ENCODE data around the gene PPFIA1.

DNA sequence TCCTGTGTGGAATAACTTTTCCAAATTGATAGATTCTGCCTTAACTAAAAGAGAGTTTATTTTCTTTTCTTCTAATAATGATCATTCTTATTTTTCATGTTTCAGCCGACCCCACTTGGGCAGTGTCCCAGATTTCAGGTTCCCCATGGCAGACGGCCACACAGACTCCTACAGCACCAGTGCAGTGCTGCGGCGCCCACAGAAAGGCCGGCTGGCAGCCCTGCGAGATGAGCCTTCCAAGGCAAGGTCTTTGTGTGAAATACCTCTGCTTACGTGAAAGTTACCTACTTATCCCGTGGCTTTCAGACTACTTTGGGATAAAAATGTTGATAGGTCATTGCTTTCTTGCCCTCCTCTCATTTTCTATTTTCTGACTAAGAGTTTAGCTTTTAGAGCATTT, 68.6 kb downstream of the PPFIA1 start:
- TF ChIP-seq, protein P1, sequence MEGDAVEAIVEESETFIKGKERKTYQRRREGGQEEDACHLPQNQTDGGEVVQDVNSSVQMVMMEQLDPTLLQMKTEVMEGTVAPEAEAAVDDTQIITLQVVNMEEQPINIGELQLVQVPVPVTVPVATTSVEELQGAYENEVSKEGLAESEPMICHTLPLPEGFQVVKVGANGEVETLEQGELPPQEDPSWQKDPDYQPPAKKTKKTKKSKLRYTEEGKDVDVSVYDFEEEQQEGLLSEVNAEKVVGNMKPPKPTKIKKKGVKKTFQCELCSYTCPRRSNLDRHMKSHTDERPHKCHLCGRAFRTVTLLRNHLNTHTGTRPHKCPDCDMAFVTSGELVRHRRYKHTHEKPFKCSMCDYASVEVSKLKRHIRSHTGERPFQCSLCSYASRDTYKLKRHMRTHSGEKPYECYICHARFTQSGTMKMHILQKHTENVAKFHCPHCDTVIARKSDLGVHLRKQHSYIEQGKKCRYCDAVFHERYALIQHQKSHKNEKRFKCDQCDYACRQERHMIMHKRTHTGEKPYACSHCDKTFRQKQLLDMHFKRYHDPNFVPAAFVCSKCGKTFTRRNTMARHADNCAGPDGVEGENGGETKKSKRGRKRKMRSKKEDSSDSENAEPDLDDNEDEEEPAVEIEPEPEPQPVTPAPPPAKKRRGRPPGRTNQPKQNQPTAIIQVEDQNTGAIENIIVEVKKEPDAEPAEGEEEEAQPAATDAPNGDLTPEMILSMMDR (IDR thresholded peaks at IDR 0.05; ENCODE audit: low read depth, low read length) = no peak
- no peak for TF ChIP-seq EZH2phosphoT487 (IDR thresholded peaks at IDR 0.05; ENCODE audit: low read depth)
